Measurements from ENCODE around the gene SIL1. TPM values are rescaled to one million over a fixed set of nuclear protein-coding genes. Genes with fewer than 3 reads are reported as not detected.

Gene SIL1
- polyA plus RNA-seq, 2 of the 4 experiments (the other 2 are of a cell fraction): 27.6 to 45.5 TPM

DNA sequence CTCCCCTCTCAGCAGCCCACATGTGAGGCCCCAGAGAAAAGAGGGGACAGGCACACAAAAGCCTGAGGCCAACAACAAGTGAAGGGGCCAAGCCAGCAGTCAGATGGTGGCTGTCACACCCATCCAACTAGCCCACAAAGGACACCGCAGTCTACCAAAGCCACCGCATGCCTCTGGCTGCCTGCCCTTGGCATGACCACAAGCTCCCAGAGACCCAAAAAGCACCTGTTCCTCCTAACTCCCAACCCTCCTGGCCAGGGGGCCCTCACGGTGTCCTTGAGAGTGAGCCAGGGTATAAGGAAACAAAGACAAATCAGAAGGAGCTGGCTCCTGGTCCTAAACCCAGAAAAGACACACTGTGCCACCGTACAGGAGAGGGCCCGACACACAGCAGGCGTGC lies 245.2 kb downstream of the SIL1 start:
- no peak for DNase-seq (ENCODE audit: low read depth in 1 of 2, low spot score in 1 of 2)
- Histone ChIP-seq H3K27ac (no peak overlapping the region), H3K4me3 (no peak overlapping the region), H3K4me2 (no peak overlapping the region), H3K4me1 (no peaks in the 10 kb centered on the region), H3K9me3 (no peaks in the 10 kb centered on the region)
- FAIRE-seq: no peak
- ATAC-seq: no peak
- ChIA-PET POLR2A (no interaction called here), CTCF (interaction anchor here (0.5 to 1.9 kb wide), 5 partner anchors 10 to 280 kb away, joined by 3 to 5 read pairs (median 3); no protein-coding TSS in a partner anchor)
- TF ChIP-seq TFCP2L1 (CRISPR knock-in tag; IDR thresholded peaks at IDR 0.05): no peak
- TF ChIP-seq, protein P1, sequence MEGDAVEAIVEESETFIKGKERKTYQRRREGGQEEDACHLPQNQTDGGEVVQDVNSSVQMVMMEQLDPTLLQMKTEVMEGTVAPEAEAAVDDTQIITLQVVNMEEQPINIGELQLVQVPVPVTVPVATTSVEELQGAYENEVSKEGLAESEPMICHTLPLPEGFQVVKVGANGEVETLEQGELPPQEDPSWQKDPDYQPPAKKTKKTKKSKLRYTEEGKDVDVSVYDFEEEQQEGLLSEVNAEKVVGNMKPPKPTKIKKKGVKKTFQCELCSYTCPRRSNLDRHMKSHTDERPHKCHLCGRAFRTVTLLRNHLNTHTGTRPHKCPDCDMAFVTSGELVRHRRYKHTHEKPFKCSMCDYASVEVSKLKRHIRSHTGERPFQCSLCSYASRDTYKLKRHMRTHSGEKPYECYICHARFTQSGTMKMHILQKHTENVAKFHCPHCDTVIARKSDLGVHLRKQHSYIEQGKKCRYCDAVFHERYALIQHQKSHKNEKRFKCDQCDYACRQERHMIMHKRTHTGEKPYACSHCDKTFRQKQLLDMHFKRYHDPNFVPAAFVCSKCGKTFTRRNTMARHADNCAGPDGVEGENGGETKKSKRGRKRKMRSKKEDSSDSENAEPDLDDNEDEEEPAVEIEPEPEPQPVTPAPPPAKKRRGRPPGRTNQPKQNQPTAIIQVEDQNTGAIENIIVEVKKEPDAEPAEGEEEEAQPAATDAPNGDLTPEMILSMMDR (IDR thresholded peaks at IDR 0.05): no peak
- TF ChIP-seq, protein P2, sequence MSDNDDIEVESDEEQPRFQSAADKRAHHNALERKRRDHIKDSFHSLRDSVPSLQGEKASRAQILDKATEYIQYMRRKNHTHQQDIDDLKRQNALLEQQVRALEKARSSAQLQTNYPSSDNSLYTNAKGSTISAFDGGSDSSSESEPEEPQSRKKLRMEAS (IDR thresholded peaks at IDR 0.05): no peak
- TF ChIP-seq ZNF302 (CRISPR knock-in tag; IDR thresholded peaks at IDR 0.05): no peak
- no peak for TF ChIP-seq HOXB13 (CRISPR knock-in tag; IDR thresholded peaks at IDR 0.05; ENCODE audit: low read depth)
- TF ChIP-seq NR3C1 (IDR thresholded peaks at IDR 0.05): no peak
- TF ChIP-seq EHMT2 (IDR thresholded peaks at IDR 0.05; ENCODE audit: low read depth): no peak
- no peak for TF ChIP-seq BHLHE40 (IDR thresholded peaks at IDR 0.05; ENCODE audit: low read depth, low read length)
- no peak for TF ChIP-seq POLR2AphosphoS2 (conservative IDR thresholded peaks at IDR 0.05; ENCODE audit: low read length)
- TF ChIP-seq, protein P3, sequence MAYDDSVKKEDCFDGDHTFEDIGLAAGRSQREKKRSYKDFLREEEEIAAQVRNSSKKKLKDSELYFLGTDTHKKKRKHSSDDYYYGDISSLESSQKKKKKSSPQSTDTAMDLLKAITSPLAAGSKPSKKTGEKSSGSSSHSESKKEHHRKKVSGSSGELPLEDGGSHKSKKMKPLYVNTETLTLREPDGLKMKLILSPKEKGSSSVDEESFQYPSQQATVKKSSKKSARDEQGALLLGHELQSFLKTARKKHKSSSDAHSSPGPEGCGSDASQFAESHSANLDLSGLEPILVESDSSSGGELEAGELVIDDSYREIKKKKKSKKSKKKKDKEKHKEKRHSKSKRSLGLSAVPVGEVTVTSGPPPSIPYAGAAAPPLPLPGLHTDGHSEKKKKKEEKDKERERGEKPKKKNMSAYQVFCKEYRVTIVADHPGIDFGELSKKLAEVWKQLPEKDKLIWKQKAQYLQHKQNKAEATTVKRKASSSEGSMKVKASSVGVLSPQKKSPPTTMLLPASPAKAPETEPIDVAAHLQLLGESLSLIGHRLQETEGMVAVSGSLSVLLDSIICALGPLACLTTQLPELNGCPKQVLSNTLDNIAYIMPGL (CRISPR knock-in tag; IDR thresholded peaks at IDR 0.05; ENCODE audit: borderline replicate concordance): no peak
- TF ChIP-seq FOSL2 (IDR thresholded peaks at IDR 0.05): no peak
- TF ChIP-seq FOSL2 (CRISPR knock-in tag; IDR thresholded peaks at IDR 0.05): no peak
- TF ChIP-seq, protein P4, sequence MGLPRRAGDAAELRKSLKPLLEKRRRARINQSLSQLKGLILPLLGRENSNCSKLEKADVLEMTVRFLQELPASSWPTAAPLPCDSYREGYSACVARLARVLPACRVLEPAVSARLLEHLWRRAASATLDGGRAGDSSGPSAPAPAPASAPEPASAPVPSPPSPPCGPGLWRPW (IDR thresholded peaks at IDR 0.05): no peak
- TF ChIP-seq RFX5 (IDR thresholded peaks at IDR 0.05): no peak
- no peak for TF ChIP-seq PHF8 (IDR thresholded peaks at IDR 0.05; ENCODE audit: borderline replicate concordance, low read depth)
- no peak for TF ChIP-seq KDM5A (IDR thresholded peaks at IDR 0.05)
- TF ChIP-seq EHF (CRISPR knock-in tag; IDR thresholded peaks at IDR 0.05): no peak
- no peak for TF ChIP-seq MAFK (IDR thresholded peaks at IDR 0.05; ENCODE audit: partially characterized antibody)
- TF ChIP-seq JUNB (IDR thresholded peaks at IDR 0.05): no peak
- WGBS (ENCODE audit: missing lambda C conversion rate): 92% methylated on average over 4 of the region's 6 CpGs

DNA sequence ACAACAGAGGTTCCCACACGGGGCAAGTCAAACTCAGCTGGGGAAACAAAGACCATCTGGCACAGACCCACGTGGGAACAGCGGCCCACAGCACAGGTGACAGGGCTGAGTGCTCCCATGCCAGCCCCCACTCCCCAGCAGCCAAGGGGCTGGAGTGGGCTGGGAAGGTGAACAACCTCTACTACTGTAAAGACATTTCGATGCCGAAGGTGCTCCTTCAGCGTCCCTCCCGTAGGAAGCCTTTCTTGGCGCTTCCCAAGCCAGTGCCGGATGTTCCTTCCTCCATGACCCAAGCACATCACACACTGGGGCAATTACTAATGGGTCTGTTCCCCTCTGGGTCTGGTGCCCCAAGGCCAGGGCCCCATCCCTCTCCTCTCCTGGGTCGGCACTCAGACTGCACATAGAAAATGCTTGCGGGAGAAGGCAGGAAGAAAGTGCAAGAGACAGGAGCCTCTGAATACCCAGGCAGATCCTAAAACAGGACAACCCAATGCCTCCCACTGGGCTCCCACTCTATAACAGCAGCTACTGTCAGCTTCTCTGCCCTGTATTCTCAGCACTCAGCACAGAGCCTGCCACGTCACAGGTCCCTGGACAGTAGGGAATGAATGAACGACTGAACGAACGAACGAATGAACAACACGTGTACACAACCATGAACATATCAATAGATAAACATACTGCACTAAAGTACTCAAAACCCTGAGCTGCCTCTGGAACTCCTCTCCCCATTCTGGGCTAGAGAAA lies 246.0 kb downstream of the SIL1 start:
- Histone ChIP-seq H3K4me1 (no peaks in the 10 kb centered on the region), H3K4me2 (no peak overlapping the region), H3K4me3 (no peak overlapping the region), H3K27ac (no peak overlapping the region), H3K9me3 (no peaks in the 10 kb centered on the region)
- DNase-seq (ENCODE audit: low read depth in 1 of 2, low spot score in 1 of 2): no peak
- ChIA-PET CTCF (interaction anchor here (1.6 to 1.9 kb wide), 2 partner anchors 11 to 18 kb away, joined by 3 to 5 read pairs; no protein-coding TSS in a partner anchor), POLR2A (no interaction called here)
- no peak for FAIRE-seq
- WGBS (ENCODE audit: missing lambda C conversion rate): 84% methylated on average over 17 of the region's 17 CpGs
- ATAC-seq: no peak
- TF ChIP-seq SREBF2 (IDR thresholded peaks at IDR 0.05) (no peak), NPAS2 (CRISPR knock-in tag; IDR thresholded peaks at IDR 0.05; ENCODE audit: borderline replicate concordance) (no peak), HDAC2 (IDR thresholded peaks at IDR 0.05) (no peak), TFCP2L1 (CRISPR knock-in tag; IDR thresholded peaks at IDR 0.05) (no peak), EHMT2 (IDR thresholded peaks at IDR 0.05; ENCODE audit: low read depth) (no peak)
- TF ChIP-seq, protein P5, sequence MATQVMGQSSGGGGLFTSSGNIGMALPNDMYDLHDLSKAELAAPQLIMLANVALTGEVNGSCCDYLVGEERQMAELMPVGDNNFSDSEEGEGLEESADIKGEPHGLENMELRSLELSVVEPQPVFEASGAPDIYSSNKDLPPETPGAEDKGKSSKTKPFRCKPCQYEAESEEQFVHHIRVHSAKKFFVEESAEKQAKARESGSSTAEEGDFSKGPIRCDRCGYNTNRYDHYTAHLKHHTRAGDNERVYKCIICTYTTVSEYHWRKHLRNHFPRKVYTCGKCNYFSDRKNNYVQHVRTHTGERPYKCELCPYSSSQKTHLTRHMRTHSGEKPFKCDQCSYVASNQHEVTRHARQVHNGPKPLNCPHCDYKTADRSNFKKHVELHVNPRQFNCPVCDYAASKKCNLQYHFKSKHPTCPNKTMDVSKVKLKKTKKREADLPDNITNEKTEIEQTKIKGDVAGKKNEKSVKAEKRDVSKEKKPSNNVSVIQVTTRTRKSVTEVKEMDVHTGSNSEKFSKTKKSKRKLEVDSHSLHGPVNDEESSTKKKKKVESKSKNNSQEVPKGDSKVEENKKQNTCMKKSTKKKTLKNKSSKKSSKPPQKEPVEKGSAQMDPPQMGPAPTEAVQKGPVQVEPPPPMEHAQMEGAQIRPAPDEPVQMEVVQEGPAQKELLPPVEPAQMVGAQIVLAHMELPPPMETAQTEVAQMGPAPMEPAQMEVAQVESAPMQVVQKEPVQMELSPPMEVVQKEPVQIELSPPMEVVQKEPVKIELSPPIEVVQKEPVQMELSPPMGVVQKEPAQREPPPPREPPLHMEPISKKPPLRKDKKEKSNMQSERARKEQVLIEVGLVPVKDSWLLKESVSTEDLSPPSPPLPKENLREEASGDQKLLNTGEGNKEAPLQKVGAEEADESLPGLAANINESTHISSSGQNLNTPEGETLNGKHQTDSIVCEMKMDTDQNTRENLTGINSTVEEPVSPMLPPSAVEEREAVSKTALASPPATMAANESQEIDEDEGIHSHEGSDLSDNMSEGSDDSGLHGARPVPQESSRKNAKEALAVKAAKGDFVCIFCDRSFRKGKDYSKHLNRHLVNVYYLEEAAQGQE (IDR thresholded peaks at IDR 0.05): no peak
- TF ChIP-seq, protein P6, sequence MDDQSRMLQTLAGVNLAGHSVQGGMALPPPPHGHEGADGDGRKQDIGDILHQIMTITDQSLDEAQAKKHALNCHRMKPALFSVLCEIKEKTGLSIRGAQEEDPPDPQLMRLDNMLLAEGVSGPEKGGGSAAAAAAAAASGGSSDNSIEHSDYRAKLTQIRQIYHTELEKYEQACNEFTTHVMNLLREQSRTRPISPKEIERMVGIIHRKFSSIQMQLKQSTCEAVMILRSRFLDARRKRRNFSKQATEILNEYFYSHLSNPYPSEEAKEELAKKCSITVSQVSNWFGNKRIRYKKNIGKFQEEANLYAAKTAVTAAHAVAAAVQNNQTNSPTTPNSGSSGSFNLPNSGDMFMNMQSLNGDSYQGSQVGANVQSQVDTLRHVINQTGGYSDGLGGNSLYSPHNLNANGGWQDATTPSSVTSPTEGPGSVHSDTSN (IDR thresholded peaks at IDR 0.05): no peak
- TF ChIP-seq, protein P7, sequence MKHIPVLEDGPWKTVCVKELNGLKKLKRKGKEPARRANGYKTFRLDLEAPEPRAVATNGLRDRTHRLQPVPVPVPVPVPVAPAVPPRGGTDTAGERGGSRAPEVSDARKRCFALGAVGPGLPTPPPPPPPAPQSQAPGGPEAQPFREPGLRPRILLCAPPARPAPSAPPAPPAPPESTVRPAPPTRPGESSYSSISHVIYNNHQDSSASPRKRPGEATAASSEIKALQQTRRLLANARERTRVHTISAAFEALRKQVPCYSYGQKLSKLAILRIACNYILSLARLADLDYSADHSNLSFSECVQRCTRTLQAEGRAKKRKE (CRISPR knock-in tag; IDR thresholded peaks at IDR 0.05; ENCODE audit: low read depth): no peak
- TF ChIP-seq, protein P3 (CRISPR knock-in tag; IDR thresholded peaks at IDR 0.05; ENCODE audit: borderline replicate concordance): no peak

All from A549 (cell line).